Measurements from ENCODE around the gene C9orf72.

The C9orf72 gene

GRCh38 chr9:27514551-27514950 is 58.7 kb downstream of the C9orf72 start:
- POLR2A ChIA-PET: no interaction called here
- CTCF ChIA-PET: no interaction called here
- TF ChIP-seq ELF4 (IDR thresholded peaks at IDR 0.05) (no peak), NFRKB (IDR thresholded peaks at IDR 0.05) (no peak), ZNF384 (IDR thresholded peaks at IDR 0.05) (no peak), SP1 (IDR thresholded peaks at IDR 0.05) (no peak), SUZ12 (IDR thresholded peaks at IDR 0.05) (no peak), FOXM1 (IDR thresholded peaks at IDR 0.05; ENCODE audit: borderline replicate concordance) (no peak), TARDBP (IDR thresholded peaks at IDR 0.05) (no peak), FOXK2 (IDR thresholded peaks at IDR 0.05) (no peak), FOXA1 (IDR thresholded peaks at IDR 0.05) (no peak), HDGF (IDR thresholded peaks at IDR 0.05; ENCODE audit: borderline replicate concordance) (no peak), BHLHE40 (IDR thresholded peaks at IDR 0.05; ENCODE audit: borderline replicate concordance) (no peak), PKNOX1 (IDR thresholded peaks at IDR 0.05) (no peak), L3MBTL2 (conservative IDR thresholded peaks at IDR 0.05) (no peak), CTBP1 (IDR thresholded peaks at IDR 0.05; ENCODE audit: borderline replicate concordance) (no peak), ARNT (IDR thresholded peaks at IDR 0.05) (no peak), LEF1 (IDR thresholded peaks at IDR 0.05; ENCODE audit: borderline replicate concordance) (no peak)
- DNase-seq (ENCODE audit: extremely low spot score): no peak

GRCh38 chr9:27511771-27512170 is 61.5 kb downstream of the C9orf72 start:
- TF ChIP-seq FOXA1 (IDR thresholded peaks at IDR 0.05) (no peak), ELF4 (IDR thresholded peaks at IDR 0.05) (no peak), ARNT (IDR thresholded peaks at IDR 0.05) (no peak), BHLHE40 (IDR thresholded peaks at IDR 0.05; ENCODE audit: borderline replicate concordance) (no peak), TARDBP (IDR thresholded peaks at IDR 0.05) (no peak), SUZ12 (IDR thresholded peaks at IDR 0.05) (no peak), CTBP1 (IDR thresholded peaks at IDR 0.05; ENCODE audit: borderline replicate concordance) (no peak), FOXK2 (IDR thresholded peaks at IDR 0.05) (no peak), PKNOX1 (IDR thresholded peaks at IDR 0.05) (no peak), SP1 (IDR thresholded peaks at IDR 0.05) (no peak), HDGF (IDR thresholded peaks at IDR 0.05; ENCODE audit: borderline replicate concordance) (no peak), FOXM1 (IDR thresholded peaks at IDR 0.05; ENCODE audit: borderline replicate concordance) (no peak), ZNF384 (IDR thresholded peaks at IDR 0.05) (no peak)
- ChIA-PET CTCF (no interaction called here), POLR2A (no interaction called here)
- no peak for DNase-seq (ENCODE audit: extremely low spot score)

GRCh38 chr9:27510780-27511179 is 62.5 kb downstream of the C9orf72 start:
- no peak for TF ChIP-seq FOXA1 (IDR thresholded peaks at IDR 0.05)
- ChIA-PET CTCF (no interaction called here), POLR2A (no interaction called here)
- DNase-seq (ENCODE audit: extremely low spot score): no peak

GRCh38 chr9:27506981-27507380 is 66.3 kb downstream of the C9orf72 start:
- CTCF ChIA-PET: no interaction called here
- no peak for DNase-seq (ENCODE audit: extremely low spot score)
- POLR2A ChIA-PET: no interaction called here
- TF ChIP-seq TARDBP (IDR thresholded peaks at IDR 0.05): no peak
- no peak for TF ChIP-seq FOXM1 (IDR thresholded peaks at IDR 0.05; ENCODE audit: borderline replicate concordance)
- TF ChIP-seq FOXA1 (IDR thresholded peaks at IDR 0.05): no peak
- no peak for TF ChIP-seq LEF1 (IDR thresholded peaks at IDR 0.05; ENCODE audit: borderline replicate concordance)
- no peak for TF ChIP-seq NFRKB (IDR thresholded peaks at IDR 0.05)
- no peak for TF ChIP-seq PKNOX1 (IDR thresholded peaks at IDR 0.05)
- no peak for TF ChIP-seq SP1 (IDR thresholded peaks at IDR 0.05)
- TF ChIP-seq CTBP1 (IDR thresholded peaks at IDR 0.05; ENCODE audit: borderline replicate concordance): no peak
- no peak for TF ChIP-seq SUZ12 (IDR thresholded peaks at IDR 0.05)
- TF ChIP-seq HDGF (IDR thresholded peaks at IDR 0.05; ENCODE audit: borderline replicate concordance): no peak

- DNase-seq (ENCODE audit: extremely low spot score): no peak
- TF ChIP-seq NFRKB (IDR thresholded peaks at IDR 0.05) (no peak), CTBP1 (IDR thresholded peaks at IDR 0.05; ENCODE audit: borderline replicate concordance) (no peak), L3MBTL2 (conservative IDR thresholded peaks at IDR 0.05) (no peak), LEF1 (IDR thresholded peaks at IDR 0.05; ENCODE audit: borderline replicate concordance) (no peak), ARNT (IDR thresholded peaks at IDR 0.05) (no peak), FOXM1 (IDR thresholded peaks at IDR 0.05; ENCODE audit: borderline replicate concordance) (no peak), SP1 (IDR thresholded peaks at IDR 0.05) (no peak), HDGF (IDR thresholded peaks at IDR 0.05; ENCODE audit: borderline replicate concordance) (no peak), FOXA1 (IDR thresholded peaks at IDR 0.05) (no peak), PKNOX1 (IDR thresholded peaks at IDR 0.05) (no peak), TARDBP (IDR thresholded peaks at IDR 0.05) (no peak), SUZ12 (IDR thresholded peaks at IDR 0.05) (no peak), ELF4 (IDR thresholded peaks at IDR 0.05) (no peak), BHLHE40 (IDR thresholded peaks at IDR 0.05; ENCODE audit: borderline replicate concordance) (no peak), ZNF384 (IDR thresholded peaks at IDR 0.05) (no peak)
- POLR2A ChIA-PET: no interaction called here
- CTCF ChIA-PET: interaction anchor here (0.9 kb wide), 1 partner anchor 151 kb away, joined by 4 read pairs; no protein-coding TSS in a partner anchor
Measured at GRCh38 chr9:27505744-27506161, 67.5 kb downstream of the C9orf72 start.

GRCh38 chr9:27504259-27504658 is 69.0 kb downstream of the C9orf72 start:
- no peak for TF ChIP-seq HDGF (IDR thresholded peaks at IDR 0.05; ENCODE audit: borderline replicate concordance)
- TF ChIP-seq L3MBTL2 (conservative IDR thresholded peaks at IDR 0.05): no peak
- no peak for TF ChIP-seq ELF4 (IDR thresholded peaks at IDR 0.05)
- no peak for TF ChIP-seq PKNOX1 (IDR thresholded peaks at IDR 0.05)
- TF ChIP-seq ARNT (IDR thresholded peaks at IDR 0.05): no peak
- TF ChIP-seq SP1 (IDR thresholded peaks at IDR 0.05): no peak
- TF ChIP-seq BHLHE40 (IDR thresholded peaks at IDR 0.05; ENCODE audit: borderline replicate concordance): no peak
- no peak for TF ChIP-seq LEF1 (IDR thresholded peaks at IDR 0.05; ENCODE audit: borderline replicate concordance)
- TF ChIP-seq NFRKB (IDR thresholded peaks at IDR 0.05): no peak
- no peak for TF ChIP-seq CTBP1 (IDR thresholded peaks at IDR 0.05; ENCODE audit: borderline replicate concordance)
- TF ChIP-seq FOXA1 (IDR thresholded peaks at IDR 0.05): no peak
- TF ChIP-seq SUZ12 (IDR thresholded peaks at IDR 0.05): no peak
- TF ChIP-seq TARDBP (IDR thresholded peaks at IDR 0.05): no peak
- DNase-seq (ENCODE audit: extremely low spot score): no peak
- POLR2A ChIA-PET: no interaction called here
- CTCF ChIA-PET: no interaction called here

Measured in HEK293T (cell line).